SK-N-SH treated with all-trans-retinoic acid at 6 μM for 48 hours (cell line): ENCODE results near the gene CD68.

Source experiments
- ATAC-seq: fragments of 200-7000 bp; cut with Tn5 transposase; 3 replicates; pipeline ENCODE4 v1.9.1; 2020; ENCODE audit warnings: mild to moderate bottlenecking, moderate library complexity
- BACH2 ChIP-seq: fragments of 250-450 bp; sonication (Bioruptor Pico); IDR thresholded peaks from 2 replicates; pipeline ENCODE4 v1.9.0; 2021; ENCODE audit warnings: mild to moderate bottlenecking, borderline replicate concordance
- CREB5 ChIP-seq: fragments of 250-450 bp; sonication (Bioruptor Pico); IDR thresholded peaks from 2 replicates; pipeline ENCODE4 v1.5.1; 2020; ENCODE audit warnings: low read depth, mild to moderate bottlenecking, moderate library complexity
- CSDC2 ChIP-seq: fragments of 250-450 bp; sonication (Bioruptor Pico); IDR thresholded peaks from 2 replicates; pipeline ENCODE4 v1.5.0; 2020; ENCODE audit warnings: mild to moderate bottlenecking, moderate library complexity
- ESRRG ChIP-seq: fragments of 250-450 bp; sonication (Bioruptor Pico); IDR thresholded peaks from 2 replicates; pipeline ENCODE4 v1.6.1; 2021; ENCODE audit warnings: mild to moderate bottlenecking
- GLIS3 ChIP-seq: fragments of 250-450 bp; sonication (Bioruptor Pico); IDR thresholded peaks from 2 replicates; pipeline ENCODE4 v1.5.0; 2020; ENCODE audit warnings: mild to moderate bottlenecking, moderate library complexity
- ISL1 ChIP-seq: fragments of 250-450 bp; sonication (Bioruptor Pico); IDR thresholded peaks from 2 replicates; pipeline ENCODE4 v2.1.2; 2022; ENCODE audit warnings: mild to moderate bottlenecking, moderate library complexity
- POU6F1 ChIP-seq: fragments of 250-450 bp; sonication (Bioruptor Pico); IDR thresholded peaks from 2 replicates; pipeline ENCODE4 v1.8.0; 2021; ENCODE audit warnings: low read depth, mild to moderate bottlenecking, moderate library complexity, borderline replicate concordance
- PPARA ChIP-seq: fragments of 250-450 bp; sonication (Bioruptor Pico); IDR thresholded peaks from 2 replicates; pipeline ENCODE4 v1.5.0; 2020; ENCODE audit warnings: mild to moderate bottlenecking, borderline replicate concordance
- RARB ChIP-seq: fragments of 250-450 bp; sonication (Bioruptor Pico); IDR thresholded peaks from 2 replicates; pipeline ENCODE4 v1.8.0; 2021; ENCODE audit warnings: mild to moderate bottlenecking, moderate library complexity
- SNAI2 ChIP-seq: fragments of 250-450 bp; sonication (Bioruptor Pico); IDR thresholded peaks from 2 replicates; pipeline ENCODE4 v1.5.0; 2020; ENCODE audit warnings: mild to moderate bottlenecking, moderate library complexity
- TOX ChIP-seq: fragments of 250-450 bp; sonication (Bioruptor Pico); IDR thresholded peaks from 2 replicates; pipeline ENCODE4 v1.8.0; 2021; ENCODE audit warnings: mild to moderate bottlenecking, moderate library complexity, borderline replicate concordance
- TSHZ2 ChIP-seq: fragments of 250-450 bp; sonication (Bioruptor Pico); IDR thresholded peaks from 2 replicates; pipeline ENCODE4 v1.5.0; 2020; ENCODE audit warnings: mild to moderate bottlenecking, moderate library complexity
- ZC3H10 ChIP-seq: fragments of 250-450 bp; sonication (Bioruptor Pico); IDR thresholded peaks from 2 replicates; pipeline ENCODE4 v1.5.1; 2021; ENCODE audit warnings: mild to moderate bottlenecking, moderate library complexity
- ZFP3 ChIP-seq: fragments of 250-450 bp; sonication (Bioruptor Pico); IDR thresholded peaks from 2 replicates; pipeline ENCODE4 v1.5.0; 2020; ENCODE audit warnings: mild to moderate bottlenecking, moderate library complexity
- ZFP30 ChIP-seq: fragments of 450-650 bp; formaldehyde crosslinking; IDR thresholded peaks from 2 replicates; pipeline ENCODE4 v1.5.0; 2022; ENCODE audit warnings: mild to moderate bottlenecking, moderate library complexity
- ZNF565 ChIP-seq: fragments of 450-650 bp; formaldehyde crosslinking; conservative IDR thresholded peaks from 2 replicates; pipeline ENCODE4 v1.5.0; 2020; ENCODE audit warnings: low read depth, mild to moderate bottlenecking, moderate library complexity
- ZNF70 ChIP-seq: fragments of 450-650 bp; formaldehyde crosslinking; IDR thresholded peaks from 2 replicates; pipeline ENCODE4 v1.5.0; 2020; ENCODE audit warnings: mild to moderate bottlenecking, moderate library complexity
- ZNF8 ChIP-seq: fragments of 450-650 bp; formaldehyde crosslinking; IDR thresholded peaks from 2 replicates; pipeline ENCODE4 v1.5.0; 2020; ENCODE audit warnings: mild to moderate bottlenecking, moderate library complexity
- TF ChIP-seq, protein P1 (sequence below): fragments of 250-450 bp; sonication (Bioruptor Pico); IDR thresholded peaks from 2 replicates; pipeline ENCODE4 v1.5.1; 2021; ENCODE audit warnings: mild to moderate bottlenecking, moderate library complexity
- TF ChIP-seq, protein P2 (sequence below): fragments of 250-450 bp; sonication (Bioruptor Pico); IDR thresholded peaks from 2 replicates; pipeline ENCODE4 v1.8.0; 2020; ENCODE audit warnings: mild to moderate bottlenecking, moderate library complexity, borderline replicate concordance

Gene CD68

DNA sequence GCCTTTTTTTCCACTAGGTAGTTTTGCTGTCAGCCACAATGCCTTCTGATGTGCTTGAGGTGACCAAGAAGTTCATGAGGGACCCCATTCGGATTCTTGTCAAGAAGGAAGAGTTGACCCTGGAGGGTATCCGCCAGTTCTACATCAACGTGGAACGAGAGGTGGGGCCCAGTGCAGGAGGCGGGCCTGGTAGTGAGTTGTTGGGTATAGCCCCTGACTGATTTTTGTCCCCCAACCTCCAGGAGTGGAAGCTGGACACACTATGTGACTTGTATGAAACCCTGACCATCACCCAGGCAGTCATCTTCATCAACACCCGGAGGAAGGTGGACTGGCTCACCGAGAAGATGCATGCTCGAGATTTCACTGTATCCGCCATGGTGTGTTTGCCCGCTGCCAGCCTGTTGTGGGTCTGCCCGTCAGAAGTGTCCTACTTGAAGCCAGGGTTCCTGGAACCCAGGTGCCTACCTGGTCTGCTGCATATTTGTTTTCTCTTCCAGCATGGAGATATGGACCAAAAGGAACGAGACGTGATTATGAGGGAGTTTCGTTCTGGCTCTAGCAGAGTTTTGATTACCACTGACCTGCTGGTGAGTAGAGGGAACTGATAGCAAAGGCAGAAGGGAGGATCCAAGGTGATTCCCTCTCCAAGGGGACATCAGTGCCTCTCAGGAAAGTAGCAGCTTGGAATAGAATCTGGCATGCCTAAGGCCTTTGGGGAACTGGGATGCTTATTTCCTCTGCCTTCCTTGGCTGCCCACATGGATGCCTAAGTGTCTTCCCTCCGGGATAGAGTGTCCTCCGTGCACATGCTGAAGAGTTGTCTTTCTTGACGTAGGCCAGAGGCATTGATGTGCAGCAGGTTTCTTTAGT lies 1.9 kb upstream of the CD68 start (continued):
- no peak for TF ChIP-seq ZNF70 (CRISPR knock-in tag)
- TF ChIP-seq ISL1 (CRISPR knock-in tag), result no peak
- TF ChIP-seq BACH2, result no peak
- TF ChIP-seq, protein P1, sequence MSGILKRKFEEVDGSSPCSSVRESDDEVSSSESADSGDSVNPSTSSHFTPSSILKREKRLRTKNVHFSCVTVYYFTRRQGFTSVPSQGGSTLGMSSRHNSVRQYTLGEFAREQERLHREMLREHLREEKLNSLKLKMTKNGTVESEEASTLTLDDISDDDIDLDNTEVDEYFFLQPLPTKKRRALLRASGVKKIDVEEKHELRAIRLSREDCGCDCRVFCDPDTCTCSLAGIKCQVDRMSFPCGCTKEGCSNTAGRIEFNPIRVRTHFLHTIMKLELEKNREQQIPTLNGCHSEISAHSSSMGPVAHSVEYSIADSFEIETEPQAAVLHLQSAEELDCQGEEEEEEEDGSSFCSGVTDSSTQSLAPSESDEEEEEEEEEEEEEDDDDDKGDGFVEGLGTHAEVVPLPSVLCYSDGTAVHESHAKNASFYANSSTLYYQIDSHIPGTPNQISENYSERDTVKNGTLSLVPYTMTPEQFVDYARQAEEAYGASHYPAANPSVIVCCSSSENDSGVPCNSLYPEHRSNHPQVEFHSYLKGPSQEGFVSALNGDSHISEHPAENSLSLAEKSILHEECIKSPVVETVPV (CRISPR knock-in tag), result no peak
- no peak for TF ChIP-seq ZNF565
- no peak for TF ChIP-seq TOX (CRISPR knock-in tag)
- TF ChIP-seq ZC3H10 (CRISPR knock-in tag), result no peak

- ATAC-seq, result peak; percentile 2
- no peak for TF ChIP-seq CREB5 (CRISPR knock-in tag)
- TF ChIP-seq POU6F1 (CRISPR knock-in tag), result no peak
- TF ChIP-seq ZNF565, result no peak
- TF ChIP-seq CSDC2 (CRISPR knock-in tag), result no peak
- TF ChIP-seq GLIS3 (CRISPR knock-in tag), result no peak
- TF ChIP-seq ZFP3 (CRISPR knock-in tag), result no peak
- TF ChIP-seq ZNF8 (CRISPR knock-in tag), result no peak
- no peak for TF ChIP-seq ZFP30 (CRISPR knock-in tag)
- no peak for TF ChIP-seq RARB
- no peak for TF ChIP-seq BACH2
- TF ChIP-seq ZNF70 (CRISPR knock-in tag), result no peak
- no peak for TF ChIP-seq ESRRG
- no peak for TF ChIP-seq TOX (CRISPR knock-in tag)
- TF ChIP-seq TSHZ2, result no peak
- TF ChIP-seq PPARA (CRISPR knock-in tag), result no peak
- TF ChIP-seq SNAI2, result no peak
Observed at GRCh38 chr17:7579834-7580603, 581 bp downstream of the CD68 start.

DNA sequence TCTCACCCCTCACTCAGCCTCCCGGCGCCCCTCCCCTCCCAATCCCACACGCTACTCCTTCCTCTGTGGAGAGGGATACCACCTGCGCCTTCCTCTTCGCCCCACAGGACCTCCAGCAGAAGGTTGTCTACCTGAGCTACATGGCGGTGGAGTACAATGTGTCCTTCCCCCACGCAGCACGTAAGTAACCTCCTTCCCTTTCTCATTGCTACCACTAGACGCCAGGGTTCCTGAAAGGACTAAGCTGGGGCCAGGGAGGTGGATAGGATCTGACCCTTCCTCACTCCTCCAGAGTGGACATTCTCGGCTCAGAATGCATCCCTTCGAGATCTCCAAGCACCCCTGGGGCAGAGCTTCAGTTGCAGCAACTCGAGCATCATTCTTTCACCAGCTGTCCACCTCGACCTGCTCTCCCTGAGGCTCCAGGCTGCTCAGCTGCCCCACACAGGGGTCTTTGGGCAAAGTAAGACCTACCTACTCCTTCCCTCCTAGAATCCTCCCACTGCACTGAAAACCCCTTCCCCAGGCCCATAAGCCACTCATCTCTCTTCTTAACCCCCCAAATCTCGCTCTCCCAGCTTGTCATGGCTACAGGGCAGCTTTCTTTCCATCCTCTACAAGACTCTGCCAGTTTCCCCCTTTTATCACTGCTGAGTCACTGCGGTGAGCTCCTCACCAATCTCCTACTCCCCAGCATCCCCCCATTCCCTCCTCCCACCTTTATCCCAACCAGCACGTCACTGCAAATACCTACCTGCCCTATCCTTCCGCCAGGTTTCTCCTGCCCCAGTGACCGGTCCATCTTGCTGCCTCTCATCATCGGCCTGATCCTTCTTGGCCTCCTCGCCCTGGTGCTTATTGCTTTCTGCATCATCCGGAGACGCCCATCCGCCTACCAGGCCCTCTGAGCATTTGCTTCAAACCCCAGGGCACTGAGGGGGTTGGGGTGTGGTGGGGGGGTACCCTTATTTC lies 1.5 kb downstream of the CD68 start:
- no peak for ATAC-seq
- 0 out of 2 replicates have a peak, but pooled peaks have one; percentile 30 for TF ChIP-seq ZFP3 (CRISPR knock-in tag)
- TF ChIP-seq, protein P2, sequence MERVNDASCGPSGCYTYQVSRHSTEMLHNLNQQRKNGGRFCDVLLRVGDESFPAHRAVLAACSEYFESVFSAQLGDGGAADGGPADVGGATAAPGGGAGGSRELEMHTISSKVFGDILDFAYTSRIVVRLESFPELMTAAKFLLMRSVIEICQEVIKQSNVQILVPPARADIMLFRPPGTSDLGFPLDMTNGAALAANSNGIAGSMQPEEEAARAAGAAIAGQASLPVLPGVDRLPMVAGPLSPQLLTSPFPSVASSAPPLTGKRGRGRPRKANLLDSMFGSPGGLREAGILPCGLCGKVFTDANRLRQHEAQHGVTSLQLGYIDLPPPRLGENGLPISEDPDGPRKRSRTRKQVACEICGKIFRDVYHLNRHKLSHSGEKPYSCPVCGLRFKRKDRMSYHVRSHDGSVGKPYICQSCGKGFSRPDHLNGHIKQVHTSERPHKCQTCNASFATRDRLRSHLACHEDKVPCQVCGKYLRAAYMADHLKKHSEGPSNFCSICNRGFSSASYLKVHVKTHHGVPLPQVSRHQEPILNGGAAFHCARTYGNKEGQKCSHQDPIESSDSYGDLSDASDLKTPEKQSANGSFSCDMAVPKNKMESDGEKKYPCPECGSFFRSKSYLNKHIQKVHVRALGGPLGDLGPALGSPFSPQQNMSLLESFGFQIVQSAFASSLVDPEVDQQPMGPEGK (CRISPR knock-in tag), result no peak
